A549 (cell line): ENCODE measurements around the gene IL9R. TPM values are rescaled to one million over a fixed set of nuclear protein-coding genes. Genes with fewer than 3 reads are reported as not detected.
"Not testable (repeated sequence)": the region's sequence is repeated elsewhere in the genome, so short reads cannot be mapped to it uniquely, and the experiment has no call there.

Experiments
- ATAC-seq, 2 experiments: fragments of 200-7000 bp in 1 of 2; fragments of >200 bp in 1 of 2; cut with Nextera tagmentation in 1 of 2; cut with Tn5 transposase in 1 of 2; 3 replicates each; pipeline versions ENCODE4 v1.8.0 to v1.9.1; 2018 to 2020; ENCODE audit warnings: mild to moderate bottlenecking in 1 of 2, moderate library complexity in 1 of 2
- CTCF ChIA-PET: fragments of 300-600 bp; sonication (Branson Sonifier 250); formaldehyde crosslinking; extraction: SDS; loops from one replicate; lab custom pipeline; 2021; ENCODE audit warnings: antibody characterized with exemption, inconsistent platforms; lab: Yijun Ruan, JAX
- POLR2A ChIA-PET: fragments of 350-600 bp; formaldehyde crosslinking; extraction: SDS; loops from one replicate; lab custom pipeline; 2021; ENCODE audit warnings: antibody characterized with exemption, inconsistent platforms; lab: Yijun Ruan, JAX
- DNase-seq, 2 experiments: peaks; one replicate each; pipeline versions ENCODE4 v3.0.0 to v3.0.0-alpha.2; 2011 to 2016; ENCODE audit warnings: low read depth in 1 of 2, low spot score in 1 of 2
- FAIRE-seq: peaks from 2 replicates; lab custom pipeline; 2011; peaks lifted over from hg19 to GRCh38; lab: Jason Lieb, UNC
- H3K27ac ChIP-seq, 2 experiments: fragments of >200 bp; sonication (Bioruptor Twin); formaldehyde crosslinking; 3 replicates each; pipeline ENCODE4 v1.5.1; 2016 to 2017
- H3K4me1 ChIP-seq: fragments of >200 bp; sonication (Bioruptor Twin); formaldehyde crosslinking; 3 replicates; pipeline ENCODE4 v1.6.1; 2016
- H3K4me2 ChIP-seq: fragments of >200 bp; sonication (Bioruptor Twin); formaldehyde crosslinking; 3 replicates; pipeline ENCODE4 v1.6.1; 2016
- H3K4me3 ChIP-seq: fragments of >200 bp; sonication (Bioruptor Twin); formaldehyde crosslinking; 3 replicates; pipeline ENCODE4 v1.5.1; 2016
- H3K9me3 ChIP-seq: fragments of >200 bp; sonication (Bioruptor Twin); formaldehyde crosslinking; 3 replicates; pipeline ENCODE4 v1.6.1; 2016
- BHLHE40 ChIP-seq: IDR thresholded peaks from 2 replicates; pipeline ENCODE4 v1.6.1; 2012; ENCODE audit warnings: low read depth, low read length, inconsistent platforms
- CEBPB ChIP-seq, 2 experiments: fragments of >200 bp in 1 of 2; sonication (Bioruptor Twin) in 1 of 2; formaldehyde crosslinking in 1 of 2; IDR thresholded peaks; 2 replicates each; pipeline ENCODE4 v1.6.1; 2012 to 2016
- CHD4 ChIP-seq: fragments of 200-600 bp; sonication (generic); IDR thresholded peaks from 2 replicates; pipeline ENCODE4 v1.6.1; 2016; ENCODE audit warnings: antibody characterized with exemption, mild to moderate bottlenecking, borderline replicate concordance
- CTCF ChIP-seq: fragments of >200 bp; sonication (Bioruptor Twin); formaldehyde crosslinking; IDR thresholded peaks from 3 replicates; pipeline ENCODE4 v1.5.1; 2016
- EHMT2 ChIP-seq: fragments of 200-600 bp; sonication (generic); IDR thresholded peaks from 2 replicates; pipeline ENCODE4 v1.6.1; 2016; ENCODE audit warnings: antibody characterized with exemption, low read depth, mild to moderate bottlenecking, moderate library complexity
- EP300 ChIP-seq, 2 experiments: fragments of >200 bp; sonication (Bioruptor Twin); formaldehyde crosslinking; IDR thresholded peaks; 2 replicates in 1 of 2; 3 replicates in 1 of 2; pipeline ENCODE4 v1.6.1; 2016 to 2017
- ESRRA ChIP-seq: fragments of 150-350 bp; IDR thresholded peaks from 2 replicates; pipeline ENCODE4 v1.6.1; 2014; ENCODE audit warnings: mild to moderate bottlenecking, low read length, borderline replicate concordance
- FOSB ChIP-seq: fragments of 250-450 bp; sonication (Bioruptor Pico); IDR thresholded peaks from 2 replicates; pipeline ENCODE4 v1.5.0; 2020; ENCODE audit warnings: mild to moderate bottlenecking, moderate library complexity
- GATA3 ChIP-seq: IDR thresholded peaks from 2 replicates; pipeline ENCODE4 v1.6.1; 2012; ENCODE audit warnings: borderline replicate concordance
- HEYL ChIP-seq: fragments of 250-450 bp; sonication (Bioruptor Pico); IDR thresholded peaks from 2 replicates; pipeline ENCODE4 v1.8.0; 2021; ENCODE audit warnings: mild to moderate bottlenecking, moderate library complexity
- HOXA7 ChIP-seq: fragments of 250-450 bp; sonication (Bioruptor Pico); IDR thresholded peaks from 2 replicates; pipeline ENCODE4 v1.5.0; 2020; ENCODE audit warnings: mild to moderate bottlenecking, moderate library complexity
- MAFK ChIP-seq: fragments of 450-650 bp; IDR thresholded peaks from 2 replicates; pipeline ENCODE4 v1.6.1; 2014; ENCODE audit not compliant: partially characterized antibody
- NPAS2 ChIP-seq: fragments of 250-450 bp; sonication (Bioruptor Pico); IDR thresholded peaks from 2 replicates; pipeline ENCODE4 v1.8.0; 2022; ENCODE audit warnings: mild to moderate bottlenecking, moderate library complexity, borderline replicate concordance
- RAD21 ChIP-seq, 2 experiments: fragments of >200 bp in 1 of 2; sonication (Bioruptor Twin) in 1 of 2; formaldehyde crosslinking in 1 of 2; IDR thresholded peaks in 1 of 2; conservative IDR thresholded peaks in 1 of 2; 2 replicates in 1 of 2; 3 replicates in 1 of 2; pipeline ENCODE4 v1.6.1; 2012 to 2018; ENCODE audit warnings: inconsistent platforms in 1 of 2
- RCOR1 ChIP-seq: fragments of 150-350 bp; IDR thresholded peaks from 2 replicates; pipeline ENCODE4 v1.6.1; 2014; ENCODE audit warnings: antibody characterized with exemption, low read length, low read depth
- RNF2 ChIP-seq: fragments of 200-600 bp; sonication (generic); IDR thresholded peaks from 2 replicates; pipeline ENCODE4 v1.6.1; 2016; ENCODE audit warnings: low read depth, mild to moderate bottlenecking, antibody characterized with exemption, moderate library complexity, borderline replicate concordance
- SREBF2 ChIP-seq: fragments of 450-650 bp; IDR thresholded peaks from 2 replicates; pipeline ENCODE4 v1.6.1; 2014; ENCODE audit warnings: mild to moderate bottlenecking, moderate library complexity
- WGBS: methylation state at CpG from one replicate; pipeline ENCODE4 v1.1.6; 2017; ENCODE audit errors: missing lambda C conversion rate; 5-methylcytosine and 5-hydroxymethylcytosine counted together
- polyA plus RNA-seq, 4 experiments: library from polyadenylated mRNA; depleted of rRNA in 3 of 4; stranded (reverse); fragments of >200 nt; fragmentation: RNase III in 1 of 4; extraction: RNeasy Plus Mini Kit Qiagen cat#74134 plus additional on column Dnase treatment in 1 of 4; gene quantifications; 2 replicates in 3 of 4; 3 replicates in 1 of 4; pipeline ENCODE4 v1.2.3, GENCODE V29; 2011 to 2017
- TF ChIP-seq, protein P1 (sequence below): fragments of 250-450 bp; sonication (Bioruptor Pico); IDR thresholded peaks from 2 replicates; pipeline ENCODE4 v1.5.0; 2021; ENCODE audit warnings: mild to moderate bottlenecking, moderate library complexity, borderline replicate concordance
- TF ChIP-seq, protein P2 (sequence below): fragments of >200 bp; sonication (Bioruptor Twin); formaldehyde crosslinking; IDR thresholded peaks from 2 replicates; pipeline ENCODE4 v1.6.1; 2016
- TF ChIP-seq, protein P3 (sequence below): IDR thresholded peaks from 2 replicates; pipeline ENCODE4 v1.6.1; 2012; ENCODE audit warnings: low read depth, borderline replicate concordance
- TF ChIP-seq, protein P4 (sequence below): IDR thresholded peaks from 2 replicates; pipeline ENCODE4 v1.6.1; 2012

Gene IL9R
- polyA plus RNA-seq, 2 of the 4 experiments (the other 2 are of a cell fraction), result 0.06 to 0.12 TPM

- TF ChIP-seq, protein P1, sequence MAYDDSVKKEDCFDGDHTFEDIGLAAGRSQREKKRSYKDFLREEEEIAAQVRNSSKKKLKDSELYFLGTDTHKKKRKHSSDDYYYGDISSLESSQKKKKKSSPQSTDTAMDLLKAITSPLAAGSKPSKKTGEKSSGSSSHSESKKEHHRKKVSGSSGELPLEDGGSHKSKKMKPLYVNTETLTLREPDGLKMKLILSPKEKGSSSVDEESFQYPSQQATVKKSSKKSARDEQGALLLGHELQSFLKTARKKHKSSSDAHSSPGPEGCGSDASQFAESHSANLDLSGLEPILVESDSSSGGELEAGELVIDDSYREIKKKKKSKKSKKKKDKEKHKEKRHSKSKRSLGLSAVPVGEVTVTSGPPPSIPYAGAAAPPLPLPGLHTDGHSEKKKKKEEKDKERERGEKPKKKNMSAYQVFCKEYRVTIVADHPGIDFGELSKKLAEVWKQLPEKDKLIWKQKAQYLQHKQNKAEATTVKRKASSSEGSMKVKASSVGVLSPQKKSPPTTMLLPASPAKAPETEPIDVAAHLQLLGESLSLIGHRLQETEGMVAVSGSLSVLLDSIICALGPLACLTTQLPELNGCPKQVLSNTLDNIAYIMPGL (CRISPR knock-in tag), result no peak
- TF ChIP-seq RNF2 (no peak), CTCF (no peak), MAFK (no peak), NPAS2 (CRISPR knock-in tag) (no peak), CHD4 (no peak)
- TF ChIP-seq, protein P2, sequence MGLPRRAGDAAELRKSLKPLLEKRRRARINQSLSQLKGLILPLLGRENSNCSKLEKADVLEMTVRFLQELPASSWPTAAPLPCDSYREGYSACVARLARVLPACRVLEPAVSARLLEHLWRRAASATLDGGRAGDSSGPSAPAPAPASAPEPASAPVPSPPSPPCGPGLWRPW, result no peak
Observed at GRCh38 chrX:155968791-155969190, 28.7 kb upstream of the IL9R start (continued).

DNA sequence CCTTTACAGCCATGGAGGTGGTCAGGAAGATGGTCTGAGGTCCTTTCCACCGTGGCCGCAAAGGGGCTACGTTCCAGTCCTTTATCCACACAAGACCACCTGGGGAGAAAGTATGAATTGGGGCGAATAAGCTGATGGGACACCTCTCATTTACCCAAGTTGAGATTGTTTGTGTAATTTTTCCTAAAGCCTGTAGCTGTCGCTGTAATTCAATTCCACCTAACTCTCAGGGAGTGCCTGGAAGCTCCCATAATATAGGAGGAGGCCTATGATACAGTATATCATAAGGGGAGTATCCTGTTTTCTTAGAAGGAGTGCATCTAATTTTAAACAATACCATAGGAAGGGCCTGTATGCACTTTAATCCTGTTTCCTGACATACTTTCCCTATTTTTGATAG is 25.8 kb upstream of the IL9R start:
- H3K4me3 ChIP-seq, H3K4me2 ChIP-seq, CTCF ChIA-PET, FAIRE-seq, ATAC-seq, H3K27ac ChIP-seq, POLR2A ChIA-PET, H3K4me1 ChIP-seq: not testable (repeated sequence)
- H3K9me3 ChIP-seq, result peaks cover 17% of the 10 kb centered on the region
- WGBS, result 5% methylated on average over 5 of the region's 5 CpGs
- 0 out of 5 replicates have a peak, but pooled peaks of 1 of the 2 experiments have one; percentile 11 for TF ChIP-seq RAD21 (conservative IDR thresholded peaks at IDR 0.05 in 1 of 2, IDR thresholded peaks at IDR 0.05 in 1 of 2)
- peak in 1 of 2 experiments; percentile 18 for DNase-seq

- H3K9me3 ChIP-seq, result peaks cover 17% of the 10 kb centered on the region
- WGBS, result 49% methylated on average over 7 of the region's 7 CpGs
Observed at GRCh38 chrX:155972241-155972640, 25.3 kb upstream of the IL9R start.

DNA sequence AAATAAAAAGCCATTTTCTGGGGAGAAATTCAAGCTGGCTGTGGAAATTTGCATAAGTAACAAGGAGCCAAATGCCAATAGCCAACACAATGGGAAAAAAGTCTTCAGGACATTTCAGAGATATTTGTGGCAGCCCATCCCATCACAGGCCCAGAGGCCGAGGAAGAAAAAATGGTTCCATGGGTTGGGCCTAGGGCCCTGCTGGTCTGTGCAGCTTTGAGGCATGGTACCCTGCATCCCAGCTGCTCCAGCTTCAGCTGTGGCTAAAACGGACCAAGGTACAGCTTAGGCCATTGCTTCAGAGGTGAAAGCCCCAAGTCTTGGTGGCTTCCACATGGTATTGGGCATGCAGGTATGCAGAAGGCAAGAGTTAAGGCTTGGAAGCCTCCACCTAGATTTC is 14.2 kb upstream of the IL9R start:
- FAIRE-seq, result no peak
- 16% methylated on average over 2 of the region's 2 CpGs for WGBS
- Histone ChIP-seq H3K4me1 (no peaks in the 10 kb centered on the region), H3K4me3 (no peak overlapping the region), H3K4me2 (no peak overlapping the region), H3K27ac (no peak overlapping the region), H3K9me3 (no peaks in the 10 kb centered on the region)
- ChIA-PET CTCF (no interaction called here), POLR2A (no interaction called here)
- ATAC-seq, result no peak
- TF ChIP-seq, protein P3, sequence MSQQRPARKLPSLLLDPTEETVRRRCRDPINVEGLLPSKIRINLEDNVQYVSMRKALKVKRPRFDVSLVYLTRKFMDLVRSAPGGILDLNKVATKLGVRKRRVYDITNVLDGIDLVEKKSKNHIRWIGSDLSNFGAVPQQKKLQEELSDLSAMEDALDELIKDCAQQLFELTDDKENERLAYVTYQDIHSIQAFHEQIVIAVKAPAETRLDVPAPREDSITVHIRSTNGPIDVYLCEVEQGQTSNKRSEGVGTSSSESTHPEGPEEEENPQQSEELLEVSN, result no peak
- TF ChIP-seq EHMT2 (no peak), MAFK (no peak), SREBF2 (no peak), ESRRA (no peak), HEYL (CRISPR knock-in tag) (no peak), RCOR1 (no peak), HOXA7 (no peak), CEBPB (IDR thresholded peaks at IDR 0.05) (no peak), GATA3 (no peak), EP300 (IDR thresholded peaks at IDR 0.05) (no peak), FOSB (CRISPR knock-in tag) (no peak), BHLHE40 (no peak)
- TF ChIP-seq, protein P4, sequence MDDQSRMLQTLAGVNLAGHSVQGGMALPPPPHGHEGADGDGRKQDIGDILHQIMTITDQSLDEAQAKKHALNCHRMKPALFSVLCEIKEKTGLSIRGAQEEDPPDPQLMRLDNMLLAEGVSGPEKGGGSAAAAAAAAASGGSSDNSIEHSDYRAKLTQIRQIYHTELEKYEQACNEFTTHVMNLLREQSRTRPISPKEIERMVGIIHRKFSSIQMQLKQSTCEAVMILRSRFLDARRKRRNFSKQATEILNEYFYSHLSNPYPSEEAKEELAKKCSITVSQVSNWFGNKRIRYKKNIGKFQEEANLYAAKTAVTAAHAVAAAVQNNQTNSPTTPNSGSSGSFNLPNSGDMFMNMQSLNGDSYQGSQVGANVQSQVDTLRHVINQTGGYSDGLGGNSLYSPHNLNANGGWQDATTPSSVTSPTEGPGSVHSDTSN, result no peak
- DNase-seq, result no peak

More at GRCh38 chrX:155972241-155972640, 25.3 kb upstream of the IL9R start:
- H3K27ac ChIP-seq, DNase-seq, H3K4me1 ChIP-seq, CTCF ChIA-PET, POLR2A ChIA-PET, ATAC-seq, H3K4me3 ChIP-seq, H3K4me2 ChIP-seq, FAIRE-seq: not testable (repeated sequence)
